GM19395 (cell line): ENCODE data around the gene TENM4.
"Not testable (repeated sequence)": the region's sequence is repeated elsewhere in the genome, so short reads cannot be mapped to it uniquely, and the experiment has no call there.

Source experiments
- ATAC-seq: cut with Tn5 transposase; IDR thresholded peaks from one replicate; pipeline ENCODE4 v1.9.1; 2021; ENCODE audit warnings: mild to moderate bottlenecking, moderate library complexity; ENCODE audit not compliant: unreplicated experiment

Gene TENM4

DNA sequence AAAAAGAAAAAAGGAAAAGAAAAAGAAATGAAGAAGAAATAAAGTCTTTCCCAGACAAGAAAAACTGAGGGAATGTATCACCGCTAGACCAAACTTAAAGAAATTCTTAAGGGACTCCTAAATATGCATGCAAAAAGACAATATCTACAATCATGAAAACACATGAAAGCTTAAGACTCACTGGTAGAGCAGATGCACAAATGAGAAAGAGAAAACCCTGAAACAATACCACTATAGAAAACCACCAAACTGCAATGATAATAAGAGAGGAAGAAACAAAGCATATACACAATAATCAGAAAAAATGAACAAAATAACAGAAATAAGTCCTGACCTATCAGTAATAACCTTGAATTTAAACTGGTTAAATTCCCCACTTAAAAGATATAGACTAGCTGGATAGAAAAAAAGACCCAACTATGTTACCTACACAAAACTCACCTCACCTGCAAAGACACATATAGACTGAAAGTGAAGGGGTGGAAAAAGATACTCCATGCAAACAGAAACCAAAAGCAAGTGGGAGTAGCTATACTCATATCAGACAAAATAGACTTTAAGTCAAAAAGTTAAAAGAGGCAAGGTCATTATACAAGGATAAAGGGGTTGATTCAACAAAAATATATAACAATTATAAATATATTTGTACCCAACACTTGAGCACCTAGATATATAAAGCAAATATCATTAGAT lies 804.9 kb downstream of the TENM4 start:
- ATAC-seq: no peak

DNA sequence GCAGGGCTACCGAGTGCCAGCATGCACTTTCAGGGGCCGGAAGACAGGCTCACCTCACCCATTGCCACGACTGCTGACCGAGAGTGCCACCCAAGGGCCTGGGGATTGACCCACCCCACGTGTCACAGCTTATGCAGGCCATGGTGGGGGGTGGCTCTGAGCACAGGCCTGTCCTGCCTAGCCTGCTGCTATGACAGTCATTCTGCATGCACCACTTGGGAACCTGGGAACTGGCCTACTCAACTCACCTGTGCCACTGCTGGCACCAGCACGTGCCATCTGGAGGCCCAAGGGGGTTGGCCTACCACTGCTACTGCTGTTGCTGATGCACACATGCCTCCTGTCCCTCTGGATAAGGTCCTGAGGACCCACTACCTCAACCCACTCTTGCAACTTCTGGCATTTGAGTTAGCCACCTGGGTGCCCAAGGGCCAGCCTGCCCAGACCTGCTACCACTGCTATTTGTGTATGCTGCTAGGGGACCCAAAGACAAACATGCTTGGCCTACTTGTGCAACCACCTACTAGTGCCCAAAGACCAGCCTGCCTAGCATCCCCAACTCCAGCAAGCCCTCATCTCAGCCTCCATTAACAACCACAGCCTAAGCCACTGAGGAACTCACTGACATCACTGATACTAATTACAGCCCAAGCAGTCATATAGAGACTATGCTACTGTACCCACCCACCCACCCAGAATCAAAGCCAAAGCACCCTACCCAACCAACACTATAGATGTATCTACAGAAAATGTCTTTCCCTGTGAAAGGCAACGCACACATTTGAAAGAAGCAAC lies 807.1 kb downstream of the TENM4 start:
- no peak for ATAC-seq

DNA sequence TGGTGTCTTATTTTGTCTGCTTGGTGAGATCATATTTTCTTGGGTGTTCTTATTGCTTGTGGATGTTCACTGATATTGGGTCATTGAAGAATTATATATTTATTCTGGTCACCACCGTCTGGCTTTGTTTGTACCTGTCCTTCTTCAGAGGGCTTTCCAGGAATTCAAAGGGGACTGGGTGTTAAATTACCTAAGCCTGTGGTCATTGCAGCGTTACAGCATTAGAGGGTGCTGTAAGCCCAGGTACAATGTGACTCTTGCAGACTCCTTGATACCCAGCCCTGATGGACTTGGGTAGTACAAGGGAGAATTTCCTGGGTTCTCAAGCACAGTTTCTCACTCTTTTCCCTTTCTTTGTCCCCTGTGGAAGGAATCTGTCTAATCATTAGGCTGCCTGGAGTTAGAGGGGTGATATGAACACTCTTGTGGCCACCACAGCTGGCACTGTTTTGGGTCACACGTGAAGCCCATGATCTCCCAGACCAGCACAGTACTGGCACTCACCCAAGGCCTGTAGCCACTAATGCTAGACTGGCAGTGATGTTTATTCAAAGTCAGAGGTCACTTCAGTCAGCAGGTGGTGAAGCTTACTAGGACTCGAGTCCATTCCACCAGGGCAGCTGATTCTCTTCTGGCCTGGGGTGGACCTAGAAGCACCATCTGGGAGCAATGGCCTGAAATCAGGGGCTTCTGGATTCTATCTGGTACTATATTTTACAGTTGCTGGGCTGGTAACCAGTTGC lies 810.1 kb downstream of the TENM4 start:
- no peak for ATAC-seq

DNA sequence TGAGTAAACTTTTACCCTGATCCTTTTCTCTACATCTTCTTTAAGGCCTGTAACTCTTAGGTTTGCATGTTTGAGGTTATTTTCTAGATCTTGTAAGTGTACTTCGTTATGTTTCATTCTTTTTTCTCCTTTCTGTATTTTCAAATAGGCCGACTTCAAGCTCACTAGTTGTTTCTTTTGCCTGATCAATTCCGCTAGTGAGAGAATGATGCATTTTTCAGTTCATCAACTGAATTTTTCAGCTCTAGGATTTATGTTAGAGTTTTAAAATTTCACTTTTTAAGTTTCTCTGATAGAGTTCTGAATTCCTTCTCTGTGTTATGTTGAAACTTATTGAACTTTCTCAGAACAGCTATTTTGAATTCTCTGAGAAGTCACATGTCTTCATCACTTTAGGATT lies 810.7 kb downstream of the TENM4 start:
- no peak for ATAC-seq

DNA sequence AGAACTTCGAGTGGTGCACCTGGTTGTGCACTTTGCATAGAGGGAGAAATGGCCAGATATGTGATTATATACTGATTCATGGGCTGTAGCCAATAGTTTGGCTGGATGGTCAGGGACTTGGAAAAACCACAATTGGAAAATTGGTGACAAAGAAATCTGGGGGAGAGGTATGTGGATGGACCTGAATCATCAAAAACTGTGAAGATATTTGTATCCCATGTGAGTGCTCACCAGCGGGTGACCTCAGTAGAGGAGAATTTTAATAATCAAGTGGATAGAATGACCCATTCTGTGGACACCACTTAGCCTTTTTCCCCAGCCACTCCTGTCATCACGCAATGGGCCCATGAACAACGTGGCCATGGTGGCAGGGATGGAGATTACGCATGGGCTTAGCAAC lies 818.2 kb downstream of the TENM4 start:
- no peak for ATAC-seq

DNA sequence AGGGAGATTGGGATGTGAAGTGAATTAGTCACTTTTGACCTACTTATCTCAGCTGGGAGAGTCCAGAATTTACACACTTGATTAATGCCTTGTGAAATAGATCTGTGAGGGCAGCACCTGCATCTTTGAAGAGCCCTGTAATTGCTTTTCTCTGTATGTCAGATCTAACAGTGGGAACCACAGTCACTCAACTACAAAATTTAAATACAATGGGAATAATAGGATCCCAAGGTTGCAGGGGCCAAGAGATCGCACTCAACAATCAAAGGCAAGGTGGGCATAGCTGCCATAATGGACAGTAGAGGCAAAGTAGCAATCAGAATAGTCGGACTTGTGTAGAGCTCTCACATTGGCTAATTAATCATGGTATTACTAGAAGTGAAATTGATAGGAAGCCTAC lies 820.7 kb downstream of the TENM4 start:
- ATAC-seq: no peak

DNA sequence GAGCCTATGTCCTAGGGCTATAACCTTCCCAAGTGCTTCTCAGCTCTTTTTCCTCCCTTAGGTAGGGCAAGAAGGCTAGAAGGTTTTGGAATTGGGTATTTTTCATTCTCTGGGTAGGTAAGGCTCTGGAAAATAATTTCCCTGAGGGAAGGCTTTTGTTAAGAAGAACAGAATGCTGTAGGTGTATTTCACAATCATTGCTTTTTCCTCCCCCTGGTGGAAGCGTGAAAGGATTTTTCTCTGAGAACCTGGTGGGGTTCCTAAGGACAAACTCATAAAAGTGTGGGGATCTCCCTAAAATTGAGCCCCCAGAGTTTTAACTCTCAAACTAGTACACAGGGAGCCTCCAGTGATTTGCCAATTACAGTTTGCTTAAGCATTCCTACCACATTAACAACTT lies 825.1 kb downstream of the TENM4 start:
- no peak for ATAC-seq

DNA sequence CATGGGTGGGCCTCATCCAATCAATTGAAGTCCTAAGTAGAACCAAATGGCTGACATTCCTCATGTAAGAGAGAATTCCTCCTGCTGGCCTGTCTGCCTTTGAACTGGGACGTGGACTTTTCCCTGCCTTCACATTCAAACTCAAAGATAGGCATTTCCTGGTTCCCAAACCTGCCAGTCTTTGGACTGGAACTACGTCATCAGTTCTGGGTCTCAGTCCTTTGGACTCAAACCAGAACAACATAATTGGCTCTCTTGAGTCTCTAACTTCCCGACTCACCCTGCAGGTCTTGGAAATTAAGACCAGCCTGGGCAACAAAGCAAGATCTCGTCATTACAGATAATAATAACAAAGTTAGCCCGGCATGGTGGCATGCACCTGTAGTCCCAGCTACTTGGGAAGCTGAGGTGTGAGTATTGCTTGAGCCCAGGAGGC lies 827.4 kb downstream of the TENM4 start:
- no peak for ATAC-seq

DNA sequence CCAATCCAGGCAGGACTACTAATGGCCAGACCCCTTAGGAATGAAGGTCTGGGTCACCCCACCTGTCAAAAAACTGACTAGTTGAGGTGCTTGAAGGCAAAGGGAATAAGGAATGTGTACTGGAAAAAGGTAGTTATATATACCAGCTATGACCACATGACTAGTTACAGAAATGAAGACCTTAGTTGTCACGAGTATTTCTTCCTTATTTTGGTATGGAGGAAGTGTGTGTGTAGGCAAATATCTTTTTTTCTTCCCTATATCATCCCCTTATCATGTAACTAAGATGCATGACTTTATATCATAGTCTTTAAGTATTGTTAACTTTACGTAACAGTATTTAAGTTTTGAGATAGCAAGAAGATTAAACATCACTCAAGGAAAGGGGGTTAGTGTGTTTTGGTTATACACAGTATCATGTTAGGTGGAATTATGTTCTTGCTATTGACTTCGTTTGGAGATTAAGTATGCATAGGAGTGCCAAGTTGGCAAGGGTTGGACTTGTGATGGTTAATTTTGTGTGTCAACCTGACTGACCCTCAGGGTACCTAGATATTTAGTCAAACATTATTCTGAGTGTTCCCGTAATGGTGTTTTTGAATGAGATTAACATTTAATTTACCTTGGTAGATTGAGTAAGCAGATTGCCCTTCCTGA lies 828.0 kb downstream of the TENM4 start:
- ATAC-seq: no peak

DNA sequence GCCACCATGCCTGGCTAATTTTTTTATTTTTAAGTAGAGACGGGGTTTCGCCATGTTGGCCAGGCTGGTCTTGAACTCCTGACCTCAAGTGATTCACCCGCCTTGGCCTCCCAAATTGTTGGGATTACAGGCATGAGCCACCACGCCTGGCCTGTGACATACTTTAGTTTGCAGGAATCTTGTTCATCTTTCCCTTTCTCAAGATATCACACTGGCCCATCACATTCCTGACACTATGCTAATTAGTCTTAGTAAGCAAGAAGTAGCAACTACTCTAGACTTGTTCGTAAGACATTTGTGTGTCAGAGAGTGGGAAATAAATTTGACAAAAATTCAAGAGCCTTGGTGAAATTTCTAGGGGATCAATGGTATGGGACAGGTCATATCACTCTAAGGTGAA lies 831.5 kb downstream of the TENM4 start:
- not testable (repeated sequence) for ATAC-seq

DNA sequence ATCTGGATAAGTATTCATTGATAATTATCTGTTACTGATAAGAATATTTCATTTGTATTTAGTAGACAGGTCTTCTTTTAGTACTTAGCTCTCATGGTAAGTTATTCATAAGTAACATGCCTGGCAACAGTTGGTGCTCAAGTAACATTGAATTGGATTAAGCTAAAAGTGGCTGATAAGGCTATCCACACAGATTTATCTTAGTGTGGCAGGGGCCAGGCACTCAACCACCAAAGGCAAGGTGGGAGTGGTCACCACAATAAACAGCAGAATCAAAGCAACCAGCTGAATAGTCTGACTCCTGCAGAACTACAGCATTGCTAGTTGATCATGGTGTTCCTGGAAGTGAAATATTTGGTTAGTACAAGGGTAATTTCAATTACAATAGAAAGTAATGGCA lies 833.1 kb downstream of the TENM4 start:
- no peak for ATAC-seq

DNA sequence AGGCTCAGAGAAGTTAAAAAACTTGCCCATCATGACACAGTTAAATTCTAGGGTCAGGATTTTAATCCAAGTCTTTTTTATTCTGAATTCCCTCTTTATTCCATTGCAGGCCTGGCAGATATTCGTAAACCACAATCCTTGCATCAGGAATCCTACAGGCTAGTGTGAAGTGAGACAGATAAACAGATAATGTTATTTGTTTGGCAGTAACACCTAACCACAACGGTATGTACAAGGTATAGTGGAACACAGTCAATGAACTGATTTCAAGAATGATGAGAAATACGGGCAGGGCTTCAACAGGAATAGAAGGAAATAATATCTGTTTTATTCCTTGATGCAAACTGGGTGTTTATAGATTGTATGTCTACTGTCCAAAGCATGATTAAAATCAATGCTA lies 834.2 kb downstream of the TENM4 start:
- ATAC-seq: no peak

DNA sequence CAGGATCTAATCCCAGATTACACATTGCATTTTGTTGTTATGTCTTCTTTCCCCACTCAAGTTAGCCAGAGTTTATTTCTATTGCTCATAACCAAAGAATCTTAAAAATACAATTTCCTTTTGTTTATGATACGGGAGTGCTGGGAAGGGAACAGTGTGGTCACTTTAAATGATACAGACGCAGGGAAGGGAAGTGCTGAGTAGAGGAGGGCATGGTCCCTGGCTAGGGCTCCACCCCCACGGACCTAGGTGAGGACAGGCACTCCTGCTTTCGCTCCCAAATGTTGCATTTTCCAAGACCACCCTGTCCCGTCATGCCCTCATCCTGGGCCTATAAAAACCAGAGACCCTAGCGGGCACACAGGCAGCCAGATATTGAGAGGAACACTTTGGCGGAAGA lies 835.5 kb downstream of the TENM4 start:
- ATAC-seq: no peak

DNA sequence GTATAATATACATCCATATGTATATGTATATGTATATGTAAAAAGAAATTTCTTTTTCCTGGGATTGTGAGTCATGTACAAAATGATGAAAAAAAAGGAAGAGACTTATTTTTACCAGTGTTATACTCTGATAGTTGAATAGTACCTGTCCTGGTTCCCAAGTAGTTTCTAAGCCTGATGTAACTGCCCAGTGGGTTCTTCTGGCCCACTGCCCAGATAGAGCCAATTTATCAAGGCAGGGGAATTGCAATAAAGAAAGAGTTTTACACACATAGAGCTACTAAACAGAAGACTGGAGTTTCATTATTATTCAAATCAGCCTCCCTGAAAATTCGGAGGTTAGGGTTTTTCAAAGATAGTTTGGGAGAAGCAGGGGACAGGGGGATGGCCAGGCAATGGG lies 837.0 kb downstream of the TENM4 start:
- no peak for ATAC-seq
